ENCODE results near the gene EVA1C. TPM values are rescaled to one million over a fixed set of nuclear protein-coding genes. Genes with fewer than 3 reads are reported as not detected.

EVA1C gene
- total RNA-seq: 16.5 and 21.1 TPM in 2 replicates

GRCh38 chr21:32412162-32413014 is at the start of gene EVA1C:
EVA1C (plus strand) TSS chr21:32412706; CDS start chr21:32412854, 148 bp downstream.

GRCh38 chr21:32392880-32393676 is 19.4 kb upstream of the EVA1C start, which contains the start of gene URB1:
URB1 (minus strand) TSS chr21:32393012; CDS start chr21:32392910, 102 bp downstream.

Other genes with a start within 250 kb of the EVA1C start
- 5.9 and 21.5 TPM in 2 replicates for gene MIS18A, start 133.7 kb upstream of the EVA1C start, total RNA-seq
- gene MRAP, start 113.9 kb upstream of the EVA1C start, total RNA-seq: not detected in 2 replicates
- 17.8 and 30.1 TPM in 2 replicates for gene URB1, start 19.7 kb upstream of the EVA1C start, total RNA-seq
- gene TCP10L, start 172.8 kb downstream of the EVA1C start, total RNA-seq: 0.19 and 0.85 TPM in 2 replicates
- 25.7 and 51.4 TPM in 2 replicates for gene CFAP298, start 199.7 kb downstream of the EVA1C start, total RNA-seq

All from regular cardiac myocyte (primary cell).